Body of pancreas (tissue), 4 donors: Measurements from ENCODE around the gene IL6R. TPM values are rescaled to one million over a fixed set of nuclear protein-coding genes. Genes with fewer than 3 reads are reported as not detected.
A peak's percentile ranks its signal among the peaks of the same experiment; 100 is the strongest.
"Not testable (repeated sequence)": the region's sequence is repeated elsewhere in the genome, so short reads cannot be mapped to it uniquely, and the experiment has no call there.

Source experiments
- ATAC-seq: fragments of 150-250 bp; one replicate; pipeline ENCODE4 v1.9.1; 2016
- DNase-seq, 4 donors: peaks; one replicate each; pipeline ENCODE4 v3.0.0-alpha.2; 2019
- H3K27ac ChIP-seq, 4 donors: fragments of 200-600 bp; sonication (generic); 1 replicate in 3 of 4; 2 replicates in 1 of 4; pipeline versions ENCODE4 v1.5.1 to v1.6.1; 2016 to 2019; ENCODE audit warnings: mild to moderate bottlenecking in 1 of 4, mixed read lengths in 1 of 4, moderate library complexity in 1 of 4
- H3K27me3 ChIP-seq, 2 donors: fragments of 200-600 bp; sonication (generic); one replicate each; pipeline ENCODE4 v1.6.0; 2016; ENCODE audit warnings: mild to moderate bottlenecking in 1 of 2
- H3K36me3 ChIP-seq, 2 donors: fragments of 200-600 bp; sonication (generic); replicated peaks in 1 of 2; 2 replicates each; pipeline ENCODE4 v1.5.1; 2016; ENCODE audit warnings: low read depth in 2 of 2; ENCODE audit not compliant: insufficient read depth in 1 of 2
- H3K4me1 ChIP-seq: fragments of 200-600 bp; sonication (generic); one replicate; pipeline ENCODE4 v1.6.0; 2016
- H3K4me3 ChIP-seq, 2 donors: fragments of 200-600 bp; sonication (generic); 1 replicate in 1 of 2; 2 replicates in 1 of 2; pipeline ENCODE4 v1.5.1; 2016 to 2019
- H3K9me3 ChIP-seq, 3 donors: fragments of 200-600 bp; sonication (generic); 1 replicate in 2 of 3; 2 replicates in 1 of 3; pipeline ENCODE4 v1.5.1; 2016
- CTCF ChIP-seq, 7 experiments: fragments of 450-650 bp in 4 of 7; fragments of 200-600 bp in 3 of 7; sonication (generic) in 3 of 7; IDR thresholded peaks; one replicate each; pipeline ENCODE4 v1.5.1; 2016 to 2019; ENCODE audit warnings: antibody characterized with exemption in 7 of 7
- POLR2A ChIP-seq, 3 donors: fragments of 450-650 bp; IDR thresholded peaks; one replicate each; pipeline ENCODE4 v1.6.1; 2016; ENCODE audit warnings: antibody characterized with exemption in 3 of 3, mild to moderate bottlenecking in 2 of 3
- WGBS, 2 donors: methylation state at CpG; one replicate each; pipeline ENCODE4 v1.1.5; 2017; 5-methylcytosine and 5-hydroxymethylcytosine counted together
- intact Hi-C: fragments of 100-400 bp; cut with DNase I; formaldehyde crosslinking; loops from one replicate; pipeline ENCODE4 v1.15.1; 2023
- total RNA-seq, 2 donors: library from RNA; depleted of rRNA; stranded (reverse); fragments of >200 nt; gene quantifications; one replicate each; pipeline ENCODE4 v1.1.0, GENCODE V29; 2016

Gene IL6R
- 10 to 100 TPM in 1 of 2 donors, 1 to 10 TPM in 1; 5.9 to 13.5 TPM for total RNA-seq

DNA sequence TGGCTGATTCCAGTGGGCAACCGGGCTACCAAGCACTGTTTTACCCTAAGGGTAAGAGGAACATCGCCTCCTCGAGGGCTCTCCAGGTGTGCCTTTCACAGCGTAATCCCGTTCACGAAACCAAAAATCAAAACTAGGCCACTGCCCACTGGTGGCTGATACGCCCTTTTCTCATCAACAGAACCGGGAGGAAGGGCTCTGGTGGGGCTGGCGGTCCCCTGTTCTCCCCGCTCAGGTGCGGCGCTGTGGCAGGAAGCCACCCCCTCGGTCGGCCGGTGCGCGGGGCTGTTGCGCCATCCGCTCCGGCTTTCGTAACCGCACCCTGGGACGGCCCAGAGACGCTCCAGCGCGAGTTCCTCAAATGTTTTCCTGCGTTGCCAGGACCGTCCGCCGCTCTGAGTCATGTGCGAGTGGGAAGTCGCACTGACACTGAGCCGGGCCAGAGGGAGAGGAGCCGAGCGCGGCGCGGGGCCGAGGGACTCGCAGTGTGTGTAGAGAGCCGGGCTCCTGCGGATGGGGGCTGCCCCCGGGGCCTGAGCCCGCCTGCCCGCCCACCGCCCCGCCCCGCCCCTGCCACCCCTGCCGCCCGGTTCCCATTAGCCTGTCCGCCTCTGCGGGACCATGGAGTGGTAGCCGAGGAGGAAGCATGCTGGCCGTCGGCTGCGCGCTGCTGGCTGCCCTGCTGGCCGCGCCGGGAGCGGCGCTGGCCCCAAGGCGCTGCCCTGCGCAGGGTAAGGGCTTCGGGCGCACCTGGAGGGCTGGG, at the start of gene IL6R:
Gene IL6R, plus strand, starts transcription at position 360 of the 763 bp plus-strand sequence. Its CDS starts 287 bp downstream, at position 647.
- WGBS, 2 donors = 0 to 3% methylated on average over 6 to 61 of the region's 66 CpGs
- Histone ChIP-seq H3K27ac (peak within 1 kb of the TSS; percentile 80 to 96 (median 88)), H3K27me3 (no peaks in the 10 kb centered on the region), H3K4me1 (peaks cover 39% of the 10 kb centered on the region), H3K36me3 (no peaks in the 10 kb centered on the region), H3K4me3 (peak within 1 kb of the TSS; percentile 35 to 64), H3K9me3 (no peaks in the 10 kb centered on the region)
- TF ChIP-seq CTCF (IDR thresholded peaks at IDR 0.05) (peak; percentile 26 to 75 (median 60)), POLR2A (IDR thresholded peaks at IDR 0.05) (peak; percentile 67 to 86 (median 84))
- intact Hi-C loops = no loop called here
- DNase-seq (peak; percentile 87 to 94 (median 90)), ATAC-seq (peak; percentile 85)

DNA sequence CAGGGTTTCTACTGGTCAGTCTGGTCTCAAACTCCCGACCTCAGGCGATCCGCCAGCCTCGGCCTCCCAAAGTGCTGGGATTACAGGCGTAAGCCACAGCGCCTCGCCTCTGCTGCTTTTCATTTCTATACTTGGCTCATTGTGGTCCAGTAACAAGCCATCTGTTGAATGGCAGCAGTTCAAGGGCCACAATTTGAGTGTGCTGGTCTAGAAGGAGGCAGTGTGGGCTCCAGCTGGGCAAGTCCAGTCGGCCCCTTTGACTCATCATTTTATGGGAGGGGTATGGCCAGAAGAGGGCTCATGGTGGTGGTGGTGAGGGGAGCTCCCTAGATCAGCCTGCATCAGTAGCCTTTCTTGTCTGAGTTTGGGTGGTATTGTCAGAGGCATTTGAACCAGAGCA, 46.6 kb upstream of the IL6R start:
- peaks cover 14% of the 10 kb centered on the region for H3K4me1 ChIP-seq
- no peaks in the 10 kb centered on the region for H3K27me3 ChIP-seq
- no peak for TF ChIP-seq CTCF (IDR thresholded peaks at IDR 0.05)
- no peak for TF ChIP-seq POLR2A (IDR thresholded peaks at IDR 0.05)
- intact Hi-C loops = no loop called here
- DNase-seq = no peak
- H3K27ac ChIP-seq = no peak overlapping the region
- H3K4me3 ChIP-seq = no peak overlapping the region
- H3K36me3 ChIP-seq = no peaks in the 10 kb centered on the region
- ATAC-seq = no peak
- H3K9me3 ChIP-seq = no peaks in the 10 kb centered on the region
- WGBS, 2 donors = 87 to 93% methylated on average over 7 to 8 of the region's 8 CpGs

DNA sequence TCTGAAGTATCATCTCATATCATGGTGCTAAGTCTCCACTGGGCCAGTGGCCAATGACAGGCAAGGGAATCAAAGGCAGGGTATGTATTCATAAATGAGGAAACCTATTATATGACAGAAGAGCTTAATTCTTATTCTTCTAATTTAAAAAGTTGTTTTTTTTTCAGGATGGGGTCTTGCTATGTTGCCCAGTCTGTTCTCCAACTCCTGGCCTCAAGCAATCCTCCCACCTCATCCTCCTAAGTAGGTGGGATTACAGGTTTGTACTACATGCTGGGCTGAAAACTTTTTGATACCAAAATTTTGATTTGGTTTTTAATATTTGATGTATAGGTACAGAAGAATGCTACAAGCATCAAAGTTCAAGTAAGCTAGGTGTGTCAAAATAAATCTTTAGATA, 44.9 kb upstream of the IL6R start:
- DNase-seq (no peak), ATAC-seq (no peak)
- Histone ChIP-seq H3K9me3 (no peaks in the 10 kb centered on the region), H3K4me1 (no peaks in the 10 kb centered on the region), H3K36me3 (no peaks in the 10 kb centered on the region), H3K27me3 (no peaks in the 10 kb centered on the region), H3K27ac (no peak overlapping the region), H3K4me3 (no peak overlapping the region)
- TF ChIP-seq CTCF (IDR thresholded peaks at IDR 0.05) (no peak), POLR2A (IDR thresholded peaks at IDR 0.05) (no peak)
- intact Hi-C loops = no loop called here

- H3K4me1 ChIP-seq, H3K27me3 ChIP-seq, H3K36me3 ChIP-seq, intact Hi-C loops, H3K27ac ChIP-seq, H3K4me3 ChIP-seq, ATAC-seq, H3K9me3 ChIP-seq, DNase-seq: not testable (repeated sequence)
- WGBS, 2 donors = 78 to 88% methylated on average over 5 of the region's 5 CpGs
Measured at GRCh38 chr1:154360881-154361280, 44.3 kb upstream of the IL6R start.

DNA sequence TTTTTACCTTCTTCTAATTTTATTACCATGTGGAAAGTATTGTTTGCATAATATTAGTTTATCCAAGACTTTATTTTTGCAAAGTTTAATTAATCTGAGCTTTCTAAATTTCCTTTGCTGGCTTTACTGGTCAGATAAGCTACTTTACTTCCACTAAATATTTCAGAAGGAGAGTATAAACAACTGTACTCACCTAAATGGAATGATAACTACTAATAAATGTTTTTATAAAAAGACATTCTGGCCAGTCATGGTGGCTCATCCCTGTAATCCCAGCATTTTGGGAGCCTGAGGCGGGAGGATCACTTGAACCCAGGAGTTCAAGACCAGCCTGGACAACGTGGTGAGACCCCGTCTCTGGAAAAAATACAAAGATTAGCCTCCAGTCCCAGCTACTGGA, 43.8 kb upstream of the IL6R start:
- 70 to 74% methylated on average over 3 of the region's 3 CpGs for WGBS, 2 donors
- Histone ChIP-seq H3K9me3 (no peaks in the 10 kb centered on the region), H3K36me3 (no peaks in the 10 kb centered on the region), H3K4me1 (no peaks in the 10 kb centered on the region), H3K27ac (no peak overlapping the region), H3K4me3 (no peak overlapping the region), H3K27me3 (no peaks in the 10 kb centered on the region)
- ATAC-seq = no peak
- TF ChIP-seq CTCF (IDR thresholded peaks at IDR 0.05) = no peak
- TF ChIP-seq POLR2A (IDR thresholded peaks at IDR 0.05) = no peak
- intact Hi-C loops = no loop called here
- no peak for DNase-seq
